K562 (cell line): ENCODE data around the gene PAFAH2. TPM values are rescaled to one million over a fixed set of nuclear protein-coding genes. Genes with fewer than 3 reads are reported as not detected.
A peak's percentile ranks its signal among the peaks of the same experiment; 100 is the strongest.

ENCODE experiments used
- ARHGAP35 ChIP-seq: fragments of 450-650 bp; IDR thresholded peaks from 2 replicates; pipeline ENCODE4 v1.6.1; 2018; ENCODE audit not compliant: partially characterized antibody
- ASH1L ChIP-seq: fragments of 450-650 bp; IDR thresholded peaks from 2 replicates; pipeline ENCODE4 v1.6.1; 2018; ENCODE audit warnings: borderline replicate concordance, mild to moderate bottlenecking, low read depth; ENCODE audit not compliant: partially characterized antibody
- DIDO1 ChIP-seq: fragments of 450-650 bp; IDR thresholded peaks from 2 replicates; pipeline ENCODE4 v1.6.1; 2016; ENCODE audit warnings: low read depth, missing biosample characterization, missing genetic modification characterization
- ETS2 ChIP-seq: IDR thresholded peaks from 2 replicates; pipeline ENCODE4 v1.6.1; 2016; ENCODE audit warnings: borderline replicate concordance, missing genetic modification characterization, mild to moderate bottlenecking, moderate library complexity, missing compliant biosample characterization; ENCODE audit not compliant: poor library complexity, severe bottlenecking
- ETV1 ChIP-seq: fragments of 450-650 bp; conservative IDR thresholded peaks from 2 replicates; pipeline ENCODE4 v1.6.1; 2016; ENCODE audit warnings: missing genetic modification characterization, control low read depth, low read depth, missing compliant biosample characterization
- FOXK2 ChIP-seq, 2 experiments: fragments of 450-650 bp; IDR thresholded peaks in 1 of 2; conservative IDR thresholded peaks in 1 of 2; 2 replicates each; pipeline ENCODE4 v1.6.1; 2016; ENCODE audit warnings: low read depth in 2 of 2, mild to moderate bottlenecking in 1 of 2
- LCOR ChIP-seq: sonication (generic); formaldehyde crosslinking; IDR thresholded peaks from 2 replicates; pipeline ENCODE4 v1.8.0; 2022; ENCODE audit warnings: mild to moderate bottlenecking, missing genetic modification reagents
- MEIS2 ChIP-seq: fragments of 450-650 bp; IDR thresholded peaks from 2 replicates; pipeline ENCODE4 v1.6.1; 2014; ENCODE audit warnings: mild to moderate bottlenecking; ENCODE audit not compliant: partially characterized antibody
- RHOXF2B ChIP-seq: fragments of 250-450 bp; sonication (Bioruptor Pico); conservative IDR thresholded peaks from 2 replicates; pipeline ENCODE4 v1.5.1; 2021
- SAFB2 ChIP-seq: fragments of 200-400 bp; formaldehyde crosslinking; IDR thresholded peaks from 2 replicates; pipeline ENCODE4 v1.6.1; 2018; ENCODE audit warnings: borderline replicate concordance, low read length, low read depth, moderate library complexity; ENCODE audit not compliant: severe bottlenecking
- SNAPC5 ChIP-seq: fragments of 250-450 bp; sonication (Bioruptor Pico); IDR thresholded peaks from 2 replicates; pipeline ENCODE4 v1.8.0; 2021; ENCODE audit warnings: moderate library complexity, mild to moderate bottlenecking, inconsistent platforms
- SRSF1 ChIP-seq: fragments of 200-400 bp; formaldehyde crosslinking; IDR thresholded peaks from 2 replicates; pipeline ENCODE4 v1.6.1; 2017; ENCODE audit warnings: mild to moderate bottlenecking, low read depth, low read length, moderate library complexity
- TRIM25 ChIP-seq: fragments of 450-650 bp; IDR thresholded peaks from 2 replicates; pipeline ENCODE4 v1.7.0; 2016; ENCODE audit warnings: borderline replicate concordance
- TSC22D4 ChIP-seq: fragments of 450-650 bp; IDR thresholded peaks from 2 replicates; pipeline ENCODE4 v1.6.1; 2016; ENCODE audit warnings: missing genetic modification characterization, missing biosample characterization, control low read depth
- USF1 ChIP-seq: sonication (generic); formaldehyde crosslinking; IDR thresholded peaks from 2 replicates; pipeline ENCODE4 v1.9.0; 2022; ENCODE audit warnings: mild to moderate bottlenecking, missing genetic modification reagents
- WHSC1 ChIP-seq: IDR thresholded peaks from one replicate; pipeline ENCODE4 v1.6.1; 2012; ENCODE audit warnings: low read length, control low read depth, inconsistent platforms
- ZBTB12 ChIP-seq: fragments of 250-450 bp; sonication (Bioruptor Pico); IDR thresholded peaks from 2 replicates; pipeline ENCODE4 v1.4.0; 2020
- ZBTB34 ChIP-seq: fragments of 250-450 bp; sonication (Bioruptor Pico); IDR thresholded peaks from 2 replicates; pipeline ENCODE4 v1.8.0; 2021; ENCODE audit warnings: mild to moderate bottlenecking, moderate library complexity
- ZNF277 ChIP-seq: fragments of 250-450 bp; sonication (Bioruptor Pico); IDR thresholded peaks from 2 replicates; pipeline ENCODE4 v1.8.0; 2022; ENCODE audit warnings: inconsistent platforms, mild to moderate bottlenecking, moderate library complexity, borderline replicate concordance
- ZNF445 ChIP-seq: fragments of 250-450 bp; sonication (Bioruptor Pico); IDR thresholded peaks from 2 replicates; pipeline ENCODE4 v1.4.0; 2020; ENCODE audit warnings: low read depth, mild to moderate bottlenecking, moderate library complexity
- polyA plus RNA-seq, 8 experiments: library from polyadenylated mRNA; depleted of rRNA in 4 of 8; stranded (reverse) in 5 of 8; unstranded in 3 of 8; fragments of >200 nt; fragmentation: Nextera tagmentation in 2 of 8; fragmentation: Illumina TruSeq in 1 of 8; extraction: Ambion mirVana in 2 of 8; extraction: Trizol in 1 of 8; gene quantifications; 2 replicates each; pipeline versions ENCODE4 v1.2.1 to v1.2.3, GENCODE V29; 2011 to 2014; ENCODE audit warnings: inconsistent platforms in 1 of 8, missing spikeins in 1 of 8
- total RNA-seq, 7 experiments: library from RNA; depleted of rRNA in 6 of 7; stranded (reverse); fragments of >200 nt in 6 of 7; fragmentation: Illumina TruSeq in 2 of 7; extraction: Trizol in 2 of 7; gene quantifications; 2 replicates each; pipeline versions ENCODE4 v1.2.1 to v1.2.3, GENCODE V29; 2011 to 2021; ENCODE audit warnings: low replicate concordance in 1 of 7

PAFAH2 gene
- total and polyA plus RNA-seq, 9 of the 15 experiments (the other 6 are each of a cell fraction or from before 2014, with no cell fraction given): 4.2 to 10.9 (median 6.8) TPM

- TF ChIP-seq ZBTB12 (CRISPR knock-in tag): no peak
- no peak for TF ChIP-seq ETS2 (tag)
- no peak for TF ChIP-seq SRSF1
- no peak for TF ChIP-seq ZBTB34 (CRISPR knock-in tag)
- TF ChIP-seq WHSC1: no peak
- TF ChIP-seq TRIM25: no peak
- peak; percentile 78; the same call in 1 of the 2 replicates for TF ChIP-seq LCOR (CRISPR knock-in tag)
- no peak for TF ChIP-seq ARHGAP35
- TF ChIP-seq SAFB2: no peak
- TF ChIP-seq SNAPC5 (CRISPR knock-in tag): no peak
- no peak for TF ChIP-seq ASH1L
- peak; percentile 27 for TF ChIP-seq MEIS2
- no peak for TF ChIP-seq FOXK2 (conservative IDR thresholded peaks at IDR 0.05 in 1 of 2, IDR thresholded peaks at IDR 0.05 in 1 of 2; ENCODE audit: low read depth in 2 of 2)
- no peak for TF ChIP-seq USF1 (CRISPR knock-in tag)
- no peak for TF ChIP-seq ZNF277 (CRISPR knock-in tag)
- TF ChIP-seq RHOXF2B (CRISPR knock-in tag): no peak
- 0 out of 2 replicates have a peak, but pooled peaks have one; percentile 7 for TF ChIP-seq ETV1 (tag)
- no peak for TF ChIP-seq TSC22D4 (tag)
- no peak for TF ChIP-seq ZNF445 (CRISPR knock-in tag)
- TF ChIP-seq DIDO1: no peak
These were observed 38.3 kb upstream of the PAFAH2 start (continued) for GRCh38 chr1:26035959-26036755.
